SK-N-SH (cell line): ENCODE results near the gene SUMF1. TPM values are rescaled to one million over a fixed set of nuclear protein-coding genes. Genes with fewer than 3 reads are reported as not detected.

Source experiments
- CTCF ChIA-PET: fragments of 300-600, 350-600 bp; formaldehyde crosslinking; extraction: SDS; loops from one replicate; lab custom pipeline; 2021; lab: Yijun Ruan, JAX
- POLR2A ChIA-PET: fragments of 350-600 bp; sonication (Branson Sonifier 250); formaldehyde crosslinking; extraction: SDS; loops from one replicate; lab custom pipeline; 2020; ENCODE audit warnings: antibody characterized with exemption, inconsistent platforms; lab: Yijun Ruan, JAX
- DNase-seq: peaks from one replicate; pipeline ENCODE4 v3.0.0; 2012
- H2AFZ ChIP-seq: fragments of 200-600 bp; sonication (generic); 2 replicates; pipeline ENCODE4 v1.8.1; 2016; ENCODE audit warnings: antibody characterized with exemption, mild to moderate bottlenecking, low read depth
- H3F3A ChIP-seq: fragments of 200-600 bp; sonication (generic); replicated peaks from 2 replicates; pipeline ENCODE3; 2016; ENCODE audit warnings: antibody characterized with exemption, mild to moderate bottlenecking; ENCODE audit not compliant: insufficient read depth
- H3K27ac ChIP-seq, 2 experiments: fragments of 200-500 bp in 1 of 2; fragments of 200-600 bp in 1 of 2; sonication (Bioruptor generic) in 1 of 2; sonication (generic), shearing (Covaris generic) in 1 of 2; 2 replicates each; pipeline versions ENCODE4 v1.5.1 to v1.6.1; 2014 to 2016; ENCODE audit warnings: low read depth in 2 of 2, inconsistent platforms in 1 of 2, low read length in 1 of 2, mild to moderate bottlenecking in 1 of 2, mixed read lengths in 1 of 2
- H3K27me3 ChIP-seq: fragments of 200-600 bp; sonication (generic), shearing (Covaris generic); 2 replicates; pipeline ENCODE4 v1.6.1; 2016; ENCODE audit warnings: mixed run types; ENCODE audit not compliant: insufficient read depth
- H3K36me3 ChIP-seq, 2 experiments: fragments of 200-500 bp in 1 of 2; fragments of 200-600 bp in 1 of 2; sonication (Bioruptor generic) in 1 of 2; sonication (generic) in 1 of 2; replicated peaks in 1 of 2; 2 replicates each; pipeline versions ENCODE3 to v1.5.1; 2014 to 2016; ENCODE audit warnings: low read length in 1 of 2, mild to moderate bottlenecking in 1 of 2; ENCODE audit not compliant: insufficient read depth in 2 of 2, control insufficient read depth in 1 of 2
- H3K4me1 ChIP-seq, 2 experiments: fragments of 200-500 bp in 1 of 2; fragments of 200-600 bp in 1 of 2; sonication (Bioruptor generic) in 1 of 2; sonication (generic), shearing (Covaris generic) in 1 of 2; 2 replicates each; pipeline versions ENCODE4 v1.5.1 to v1.6.1; 2014 to 2016; ENCODE audit warnings: low read depth in 1 of 2, low read length in 1 of 2, mixed run types in 1 of 2; ENCODE audit not compliant: insufficient read depth in 2 of 2, control insufficient read depth in 1 of 2
- H3K4me2 ChIP-seq: fragments of 200-600 bp; sonication (generic), shearing (Covaris generic); 2 replicates; pipeline ENCODE4 v1.6.1; 2017; ENCODE audit warnings: mixed run types
- H3K4me3 ChIP-seq, 2 experiments: fragments of 200-500 bp in 1 of 2; fragments of 200-600 bp in 1 of 2; sonication (Bioruptor generic) in 1 of 2; sonication (generic), shearing (Covaris generic) in 1 of 2; 2 replicates each; pipeline versions ENCODE4 v1.5.1 to v1.8.1; 2014 to 2016; ENCODE audit warnings: low read depth in 2 of 2, inconsistent platforms in 1 of 2, low read length in 1 of 2, mild to moderate bottlenecking in 1 of 2, mixed read lengths in 1 of 2, moderate library complexity in 1 of 2
- H3K79me2 ChIP-seq: fragments of 200-600 bp; sonication (generic); 2 replicates; pipeline ENCODE4 v1.8.1; 2017; ENCODE audit warnings: mild to moderate bottlenecking; ENCODE audit not compliant: insufficient read depth
- H3K9ac ChIP-seq: fragments of 200-600 bp; sonication (generic); 2 replicates; pipeline ENCODE4 v1.6.1; 2017; ENCODE audit warnings: mixed run types
- H3K9me2 ChIP-seq: fragments of 200-600 bp; sonication (generic); 2 replicates; pipeline ENCODE4 v1.6.1; 2017; ENCODE audit warnings: mixed run types
- H3K9me3 ChIP-seq: fragments of 200-600 bp; sonication (generic); 2 replicates; pipeline ENCODE4 v1.6.1; 2017; ENCODE audit warnings: mixed run types, mild to moderate bottlenecking, moderate library complexity
- H4K20me1 ChIP-seq: fragments of 200-600 bp; sonication (generic); 2 replicates; pipeline ENCODE4 v1.6.1; 2017; ENCODE audit warnings: mild to moderate bottlenecking, mixed run types; ENCODE audit not compliant: insufficient read depth
- CTCF ChIP-seq: fragments of 200-600 bp; sonication (generic); IDR thresholded peaks from 2 replicates; pipeline ENCODE4 v1.6.1; 2017; ENCODE audit warnings: antibody characterized with exemption, mild to moderate bottlenecking, moderate library complexity
- ELF1 ChIP-seq: IDR thresholded peaks from 2 replicates; pipeline ENCODE4 v1.4.0; 2012
- EP300 ChIP-seq, 2 experiments: IDR thresholded peaks; 2 replicates each; pipeline versions ENCODE4 v1.4.0 to v1.6.1; 2012; ENCODE audit warnings: borderline replicate concordance in 1 of 2, low read depth in 1 of 2, low read length in 1 of 2
- FOSL2 ChIP-seq: IDR thresholded peaks from 2 replicates; pipeline ENCODE4 v1.4.0; 2012; ENCODE audit warnings: low read depth, mild to moderate bottlenecking, moderate library complexity, borderline replicate concordance
- FOXJ3 ChIP-seq: sonication (generic); formaldehyde crosslinking; IDR thresholded peaks from 2 replicates; pipeline ENCODE4 v1.5.1; 2020; ENCODE audit warnings: mild to moderate bottlenecking, missing genetic modification reagents
- JUND ChIP-seq: IDR thresholded peaks from 2 replicates; pipeline ENCODE4 v1.4.0; 2012
- MAX ChIP-seq: IDR thresholded peaks from 2 replicates; pipeline ENCODE4 v1.4.0; 2012; ENCODE audit warnings: low read depth
- MXI1 ChIP-seq: IDR thresholded peaks from 2 replicates; pipeline ENCODE4 v1.6.1; 2012; ENCODE audit warnings: mild to moderate bottlenecking, low read depth, low read length, improper control_type of control experiment
- REST ChIP-seq: IDR thresholded peaks from 2 replicates; pipeline ENCODE4 v1.6.1; 2012; ENCODE audit warnings: mild to moderate bottlenecking, low read depth, low read length, moderate library complexity
- RFX5 ChIP-seq: IDR thresholded peaks from 2 replicates; pipeline ENCODE4 v1.6.1; 2012; ENCODE audit warnings: mild to moderate bottlenecking, improper control_type of control experiment, low read length
- RXRA ChIP-seq: IDR thresholded peaks from 2 replicates; pipeline ENCODE4 v1.4.0; 2012; ENCODE audit warnings: low read depth, mild to moderate bottlenecking, borderline replicate concordance
- SMC3 ChIP-seq: IDR thresholded peaks from 2 replicates; pipeline ENCODE4 v1.6.1; 2012; ENCODE audit warnings: low read depth, low read length, improper control_type of control experiment
- TCF12 ChIP-seq: IDR thresholded peaks from 2 replicates; pipeline ENCODE4 v1.4.0; 2012
- USF1 ChIP-seq: IDR thresholded peaks from 2 replicates; pipeline ENCODE4 v1.4.0; 2012; ENCODE audit warnings: low read depth, borderline replicate concordance
- USF2 ChIP-seq: fragments of 150-350 bp; IDR thresholded peaks from 2 replicates; pipeline ENCODE4 v1.6.1; 2017; ENCODE audit warnings: antibody characterized with exemption, low read length, low read depth, borderline replicate concordance
- YY1 ChIP-seq: IDR thresholded peaks from 2 replicates; pipeline ENCODE4 v1.4.0; 2012; ENCODE audit warnings: low read depth, mild to moderate bottlenecking
- ZBTB33 ChIP-seq: IDR thresholded peaks from 2 replicates; pipeline ENCODE4 v1.4.0; 2012; ENCODE audit warnings: low read depth, borderline replicate concordance
- WGBS: methylation state at CpG from one replicate; pipeline ENCODE4 v1.1.6; 2017; ENCODE audit warnings: low lambda C conversion rate; 5-methylcytosine and 5-hydroxymethylcytosine counted together
- polyA plus RNA-seq, 3 experiments: library from polyadenylated mRNA; depleted of rRNA; stranded (reverse); fragments of >200 nt; gene quantifications; 2 replicates each; pipeline ENCODE4 v1.2.3, GENCODE V29; 2012

The SUMF1 gene
- polyA plus RNA-seq, 1 of the 3 experiments (the other 2 are of a cell fraction): 56.9 TPM

GRCh38 chr3:4492208-4493013 is 25.3 kb upstream of the SUMF1 start (continued):
- no peak for TF ChIP-seq MAX
- TF ChIP-seq TCF12: no peak
- peak; percentile 24 for TF ChIP-seq CTCF
- no peak for TF ChIP-seq ZBTB33
- 0 out of 4 replicates have a peak, but pooled peaks of 1 of the 2 experiments have one; percentile 10 for TF ChIP-seq EP300 (IDR thresholded peaks at IDR 0.05; ENCODE audit: borderline replicate concordance in 1 of 2, low read depth in 1 of 2, low read length in 1 of 2)
- TF ChIP-seq YY1: no peak

GRCh38 chr3:4491855-4492207 is 24.8 kb upstream of the SUMF1 start:
- Histone ChIP-seq H3F3A (peaks cover 3% of the 10 kb centered on the region), H2AFZ (peak overlapping the region; percentile 86), H3K9me2 (no peaks in the 10 kb centered on the region), H3K4me1 (peaks cover 0 to 21% of the 10 kb centered on the region in 2 experiments; a peak in 2 of 4 replicates), H4K20me1 (no peaks in the 10 kb centered on the region), H3K4me3 (peak overlapping the region; percentile 92 to 96), H3K79me2 (no peaks in the 10 kb centered on the region), H3K27me3 (no peaks in the 10 kb centered on the region), H3K27ac (peak overlapping the region; percentile 39 to 92; a peak in 3 of 4 replicates), H3K4me2 (peak overlapping the region; percentile 99), H3K9ac (peak overlapping the region; percentile 69; the same call in 1 of the 2 replicates), H3K9me3 (no peaks in the 10 kb centered on the region), H3K36me3 (no peaks in the 10 kb centered on the region)
- WGBS: 18% methylated on average over 5 of the region's 5 CpGs
- no peak for DNase-seq
- CTCF ChIA-PET: interaction anchor here (0.9 to 7.8 kb wide), 5 partner anchors 14 to 142 kb away, joined by 3 to 44 read pairs (median 28); no protein-coding TSS in a partner anchor
- POLR2A ChIA-PET: interaction anchor here (0.6 to 3.2 kb wide), 8 partner anchors 12 to 686 kb away, joined by 3 to 49 read pairs (median 12); partner anchors contain the start of gene SUMF1
- no peak for TF ChIP-seq FOSL2
- TF ChIP-seq JUND: no peak
- no peak for TF ChIP-seq FOXJ3
- no peak for TF ChIP-seq USF1
- no peak for TF ChIP-seq RFX5
- TF ChIP-seq ELF1: no peak
- TF ChIP-seq RXRA: no peak
- TF ChIP-seq USF2: no peak
- TF ChIP-seq MXI1: no peak
- TF ChIP-seq SMC3: no peak
- no peak for TF ChIP-seq REST
